Activated T-helper 2 cell treated with anti-CD3 and anti-CD28 coated beads, Interferon-gamma antibody, Interleukin-2, Interleukin-4, amounts not matched to agents 10 μg/mL and 5 μg/mL and 100 μg/mL, durations not matched to agents 14 hours and 24 hours and 36 hours (primary cell): ENCODE results near the gene SLC5A12. TPM values are rescaled to one million over a fixed set of nuclear protein-coding genes. Genes with fewer than 3 reads are reported as not detected.
"Not testable (repeated sequence)": the region's sequence is repeated elsewhere in the genome, so short reads cannot be mapped to it uniquely, and the experiment has no call there.

ENCODE experiments used
- DNase-seq: peaks from one replicate; pipeline ENCODE4 v3.0.0; 2021; ENCODE audit warnings: low spot score
- H3K27ac Mint-ChIP-seq: one replicate; pipeline ENCODE4 v1.8.0; 2021; ENCODE audit warnings: mixed read lengths
- H3K27me3 Mint-ChIP-seq: one replicate; pipeline ENCODE4 v1.8.0; 2021; ENCODE audit warnings: low read depth, mixed read lengths
- H3K36me3 Mint-ChIP-seq: one replicate; pipeline ENCODE4 v1.8.0; 2021; ENCODE audit warnings: low read depth, mixed read lengths
- H3K4me1 Mint-ChIP-seq: one replicate; pipeline ENCODE4 v1.8.0; 2021; ENCODE audit warnings: low read depth, mixed read lengths
- H3K4me3 Mint-ChIP-seq: one replicate; pipeline ENCODE4 v1.8.0; 2021; ENCODE audit warnings: low read depth, mild to moderate bottlenecking, moderate library complexity, mixed read lengths
- H3K9me3 Mint-ChIP-seq: one replicate; pipeline ENCODE4 v1.8.0; 2021; ENCODE audit warnings: mixed read lengths
- intact Hi-C: fragments of 100-400 bp; cut with micrococcal nuclease; formaldehyde crosslinking; loops from one replicate; pipeline ENCODE4 v1.15.1; 2023
- total RNA-seq: library from RNA; stranded (reverse); gene quantifications from 2 replicates; pipeline ENCODE4 v1.2.3, GENCODE V29; 2022

The SLC5A12 gene
- total RNA-seq, 1 donor from 2014 or later, result not detected

GRCh38 chr11:26675233-26675928 lies 46.5 kb downstream of the SLC5A12 start:
- H3K27me3 Mint-ChIP-seq, result no peaks in the 10 kb centered on the region
- intact Hi-C loops, result no loop called here
- DNase-seq, result no peak
- H3K36me3 Mint-ChIP-seq, result no peaks in the 10 kb centered on the region
- no peak overlapping the region for H3K4me3 Mint-ChIP-seq
- H3K4me1 Mint-ChIP-seq, result no peaks in the 10 kb centered on the region
- H3K27ac Mint-ChIP-seq, result no peak overlapping the region
- H3K9me3 Mint-ChIP-seq, result no peaks in the 10 kb centered on the region

- no peaks in the 10 kb centered on the region for H3K9me3 Mint-ChIP-seq
- intact Hi-C loops, result no loop called here
- no peaks in the 10 kb centered on the region for H3K36me3 Mint-ChIP-seq
- no peaks in the 10 kb centered on the region for H3K4me1 Mint-ChIP-seq
- H3K27me3 Mint-ChIP-seq, result no peaks in the 10 kb centered on the region
- no peak for DNase-seq
- H3K27ac Mint-ChIP-seq, result no peak overlapping the region
- no peak overlapping the region for H3K4me3 Mint-ChIP-seq
Observed at GRCh38 chr11:26665946-26666345, 55.9 kb downstream of the SLC5A12 start.

- no peak for DNase-seq
- no peaks in the 10 kb centered on the region for H3K9me3 Mint-ChIP-seq
- intact Hi-C loops, result no loop called here
- H3K27ac Mint-ChIP-seq, result no peak overlapping the region
- no peaks in the 10 kb centered on the region for H3K27me3 Mint-ChIP-seq
- no peaks in the 10 kb centered on the region for H3K36me3 Mint-ChIP-seq
- no peak overlapping the region for H3K4me3 Mint-ChIP-seq
- H3K4me1 Mint-ChIP-seq, result no peaks in the 10 kb centered on the region
Observed at GRCh38 chr11:26665036-26665435, 56.8 kb downstream of the SLC5A12 start.

- Mint-ChIP-seq H3K36me3 (no peaks in the 10 kb centered on the region), H3K27ac (no peak overlapping the region), H3K4me1 (no peaks in the 10 kb centered on the region), H3K9me3 (no peaks in the 10 kb centered on the region), H3K4me3 (no peak overlapping the region), H3K27me3 (no peaks in the 10 kb centered on the region)
- DNase-seq, result no peak
- intact Hi-C loops, result no loop called here
Observed at GRCh38 chr11:26662916-26663315, 58.9 kb downstream of the SLC5A12 start.

GRCh38 chr11:26655287-26655686 lies 66.6 kb downstream of the SLC5A12 start:
- intact Hi-C loops, result no loop called here

GRCh38 chr11:26651916-26652315 lies 69.9 kb downstream of the SLC5A12 start:
- H3K27ac Mint-ChIP-seq, result no peak overlapping the region
- DNase-seq, result no peak
- intact Hi-C loops, result no loop called here
- H3K4me3 Mint-ChIP-seq, result no peak overlapping the region
- H3K4me1 Mint-ChIP-seq, result no peaks in the 10 kb centered on the region
- no peaks in the 10 kb centered on the region for H3K27me3 Mint-ChIP-seq
- no peaks in the 10 kb centered on the region for H3K9me3 Mint-ChIP-seq
- H3K36me3 Mint-ChIP-seq, result no peaks in the 10 kb centered on the region

More at GRCh38 chr11:26655287-26655686, 66.6 kb downstream of the SLC5A12 start:
- Mint-ChIP-seq H3K36me3 (no peaks in the 10 kb centered on the region), H3K27me3 (no peaks in the 10 kb centered on the region), H3K4me3 (no peak overlapping the region), H3K27ac (no peak overlapping the region), H3K9me3 (no peaks in the 10 kb centered on the region), H3K4me1 (no peaks in the 10 kb centered on the region)
- DNase-seq, result no peak

- Mint-ChIP-seq H3K36me3 (no peaks in the 10 kb centered on the region), H3K27ac (no peak overlapping the region), H3K4me3 (no peak overlapping the region), H3K27me3 (no peaks in the 10 kb centered on the region), H3K9me3 (no peaks in the 10 kb centered on the region), H3K4me1 (no peaks in the 10 kb centered on the region)
- DNase-seq, result no peak
- intact Hi-C loops, result no loop called here
Observed at GRCh38 chr11:26649884-26650283, 72.0 kb downstream of the SLC5A12 start.

- H3K36me3 Mint-ChIP-seq, DNase-seq, H3K27ac Mint-ChIP-seq, H3K9me3 Mint-ChIP-seq, H3K27me3 Mint-ChIP-seq, intact Hi-C loops, H3K4me3 Mint-ChIP-seq, H3K4me1 Mint-ChIP-seq: not testable (repeated sequence)
Observed at GRCh38 chr11:26643314-26643713, 78.5 kb downstream of the SLC5A12 start.

GRCh38 chr11:26632691-26633159 lies 89.1 kb downstream of the SLC5A12 start:
- Mint-ChIP-seq H3K9me3 (peaks cover 9% of the 10 kb centered on the region), H3K36me3 (no peaks in the 10 kb centered on the region), H3K27me3 (no peaks in the 10 kb centered on the region), H3K4me1 (no peaks in the 10 kb centered on the region), H3K27ac (no peak overlapping the region), H3K4me3 (no peak overlapping the region)
- no peak for DNase-seq
- intact Hi-C loops, result no loop called here

- Mint-ChIP-seq H3K4me3 (no peak overlapping the region), H3K27ac (no peak overlapping the region), H3K27me3 (no peaks in the 10 kb centered on the region), H3K4me1 (no peaks in the 10 kb centered on the region), H3K9me3 (peaks cover 9% of the 10 kb centered on the region), H3K36me3 (no peaks in the 10 kb centered on the region)
- intact Hi-C loops, result no loop called here
- DNase-seq, result no peak
Observed at GRCh38 chr11:26626346-26626745, 95.5 kb downstream of the SLC5A12 start.

- intact Hi-C loops, result no loop called here
- Mint-ChIP-seq H3K4me3 (no peak overlapping the region), H3K36me3 (no peaks in the 10 kb centered on the region), H3K9me3 (peaks cover 9% of the 10 kb centered on the region), H3K27me3 (no peaks in the 10 kb centered on the region), H3K4me1 (no peaks in the 10 kb centered on the region), H3K27ac (no peak overlapping the region)
- DNase-seq, result no peak
Observed at GRCh38 chr11:26623076-26623659, 98.7 kb downstream of the SLC5A12 start.

GRCh38 chr11:26622181-26622580 lies 99.7 kb downstream of the SLC5A12 start:
- peaks cover 9% of the 10 kb centered on the region for H3K9me3 Mint-ChIP-seq
- no peaks in the 10 kb centered on the region for H3K27me3 Mint-ChIP-seq
- H3K36me3 Mint-ChIP-seq, result no peaks in the 10 kb centered on the region
- H3K27ac Mint-ChIP-seq, result no peak overlapping the region
- no peak overlapping the region for H3K4me3 Mint-ChIP-seq
- intact Hi-C loops, result no loop called here
- DNase-seq, result no peak
- H3K4me1 Mint-ChIP-seq, result no peaks in the 10 kb centered on the region

- intact Hi-C loops, result no loop called here
- no peak overlapping the region for H3K27ac Mint-ChIP-seq
- DNase-seq, result no peak
- H3K4me1 Mint-ChIP-seq, result no peaks in the 10 kb centered on the region
- no peak overlapping the region for H3K4me3 Mint-ChIP-seq
- peaks cover 5% of the 10 kb centered on the region for H3K9me3 Mint-ChIP-seq
- no peaks in the 10 kb centered on the region for H3K27me3 Mint-ChIP-seq
- no peaks in the 10 kb centered on the region for H3K36me3 Mint-ChIP-seq
Observed at GRCh38 chr11:26621132-26621531, 100.7 kb downstream of the SLC5A12 start.
